Measurements from ENCODE around the gene COL10A1.

Gene COL10A1

GRCh38 chr6:116087437-116088027 is 38.4 kb downstream of the COL10A1 start:
- Histone ChIP-seq H3K4me3 (ENCODE audit: low read depth, low read length) (no peak overlapping the region), H3K14ac (ENCODE audit: low read length) (no peak overlapping the region), H2BK5ac (ENCODE audit: low read depth, low read length, poor library complexity) (no peak overlapping the region), H3K79me2 (ENCODE audit: control insufficient read depth, insufficient read depth, low read length, poor library complexity) (no peaks in the 10 kb centered on the region), H3K27ac (ENCODE audit: low read depth, low read length) (no peak overlapping the region), H4K91ac (ENCODE audit: low read depth, low read length) (no peak overlapping the region), H3K9me3 (ENCODE audit: insufficient read depth, low read depth, low read length) (no peaks in the 10 kb centered on the region), H3K4me1 (ENCODE audit: control insufficient read depth in 1 of 2, insufficient read depth in 2 of 2, low read length in 2 of 2) (peaks cover 2 to 4% of the 10 kb centered on the region in 2 experiments), H2BK12ac (ENCODE audit: low read length) (no peak overlapping the region), H2AK5ac (ENCODE audit: low read length) (no peak overlapping the region), H3K36me3 (ENCODE audit: control insufficient read depth in 1 of 2, insufficient read depth in 2 of 2, low read length in 2 of 2) (no peaks in the 10 kb centered on the region), H2AFZ (ENCODE audit: insufficient read depth, low read length, poor library complexity) (no peak overlapping the region), H3K4me2 (ENCODE audit: low read length) (no peak overlapping the region), H3K18ac (ENCODE audit: low read length) (no peak overlapping the region), H4K8ac (ENCODE audit: low read depth, low read length) (no peak overlapping the region), H3K27me3 (ENCODE audit: insufficient read depth, low read length) (no peaks in the 10 kb centered on the region), H2BK120ac (ENCODE audit: insufficient read depth, low read length, poor library complexity) (no peak overlapping the region), H3K9ac (ENCODE audit: low read length) (no peak overlapping the region), H3K79me1 (ENCODE audit: low read length) (no peaks in the 10 kb centered on the region), H3K4ac (ENCODE audit: low read depth, low read length) (no peak overlapping the region), H3K23ac (ENCODE audit: low read length) (no peak overlapping the region), H4K12ac (ENCODE audit: low read depth, low read length) (no peak overlapping the region)
- WGBS (ENCODE audit: extremely low coverage, insufficient coverage, insufficient read length): no CpG with 5 or more reads among the region's 4 CpGs
- peak; percentile 9 to 81 for DNase-seq

DNA sequence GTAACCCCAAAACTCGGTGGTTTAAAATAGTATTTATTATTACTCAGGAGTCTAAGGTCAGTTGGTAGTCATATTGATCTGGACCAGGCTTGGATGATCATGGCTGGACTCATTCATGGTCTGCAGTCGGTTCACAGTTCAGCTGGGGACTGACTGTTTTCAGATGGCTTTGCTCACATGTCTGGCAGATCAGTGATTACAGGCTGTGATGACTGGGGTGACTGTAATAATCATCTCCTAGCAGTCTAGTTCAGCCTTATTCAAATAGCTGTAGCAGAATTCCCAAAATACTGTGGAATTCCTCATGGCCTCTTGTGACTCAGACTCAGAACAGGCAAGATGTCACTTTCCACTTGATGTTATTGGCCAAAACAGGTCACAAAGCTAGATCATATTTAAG is 41.6 kb downstream of the COL10A1 start:
- peaks cover 2 to 4% of the 10 kb centered on the region in 2 experiments for H3K4me1 ChIP-seq (ENCODE audit: control insufficient read depth in 1 of 2, insufficient read depth in 2 of 2, low read length in 2 of 2)
- no peak overlapping the region for H2BK12ac ChIP-seq (ENCODE audit: low read length)
- H3K27ac ChIP-seq (ENCODE audit: low read depth, low read length): no peak overlapping the region
- WGBS (ENCODE audit: extremely low coverage, insufficient coverage, insufficient read length): no CpG with 5 or more reads among the region's 2 CpGs
- H3K18ac ChIP-seq (ENCODE audit: low read length): no peak overlapping the region
- H3K4me2 ChIP-seq (ENCODE audit: low read length): no peak overlapping the region
- no peak overlapping the region for H3K4ac ChIP-seq (ENCODE audit: low read depth, low read length)
- H3K27me3 ChIP-seq (ENCODE audit: insufficient read depth, low read length): no peaks in the 10 kb centered on the region
- no peak overlapping the region for H4K91ac ChIP-seq (ENCODE audit: low read depth, low read length)
- no peak overlapping the region for H2BK5ac ChIP-seq (ENCODE audit: low read depth, low read length, poor library complexity)
- no peak overlapping the region for H3K9ac ChIP-seq (ENCODE audit: low read length)
- no peak overlapping the region for H3K23ac ChIP-seq (ENCODE audit: low read length)
- H2AK5ac ChIP-seq (ENCODE audit: low read length): no peak overlapping the region
- no peaks in the 10 kb centered on the region for H3K79me2 ChIP-seq (ENCODE audit: control insufficient read depth, insufficient read depth, low read length, poor library complexity)
- no peak overlapping the region for H4K12ac ChIP-seq (ENCODE audit: low read depth, low read length)
- no peak overlapping the region for H4K8ac ChIP-seq (ENCODE audit: low read depth, low read length)
- no peak overlapping the region for H2BK120ac ChIP-seq (ENCODE audit: insufficient read depth, low read length, poor library complexity)
- no peaks in the 10 kb centered on the region for H3K36me3 ChIP-seq (ENCODE audit: control insufficient read depth in 1 of 2, insufficient read depth in 2 of 2, low read length in 2 of 2)
- no peaks in the 10 kb centered on the region for H3K79me1 ChIP-seq (ENCODE audit: low read length)
- H3K14ac ChIP-seq (ENCODE audit: low read length): no peak overlapping the region
- no peaks in the 10 kb centered on the region for H3K9me3 ChIP-seq (ENCODE audit: insufficient read depth, low read depth, low read length)
- no peak overlapping the region for H2AFZ ChIP-seq (ENCODE audit: insufficient read depth, low read length, poor library complexity)
- DNase-seq: no peak
- H3K4me3 ChIP-seq (ENCODE audit: low read depth, low read length): no peak overlapping the region

- Histone ChIP-seq H3K79me1 (ENCODE audit: low read length) (no peaks in the 10 kb centered on the region), H3K9me3 (ENCODE audit: insufficient read depth, low read depth, low read length) (no peaks in the 10 kb centered on the region), H3K9ac (ENCODE audit: low read length) (no peak overlapping the region), H4K8ac (ENCODE audit: low read depth, low read length) (no peak overlapping the region), H3K23ac (ENCODE audit: low read length) (no peak overlapping the region), H3K4me2 (ENCODE audit: low read length) (no peak overlapping the region), H3K4ac (ENCODE audit: low read depth, low read length) (no peak overlapping the region), H2AK5ac (ENCODE audit: low read length) (no peak overlapping the region), H3K36me3 (ENCODE audit: control insufficient read depth in 1 of 2, insufficient read depth in 2 of 2, low read length in 2 of 2) (no peaks in the 10 kb centered on the region), H4K91ac (ENCODE audit: low read depth, low read length) (no peak overlapping the region), H3K27ac (ENCODE audit: low read depth, low read length) (no peak overlapping the region), H3K79me2 (ENCODE audit: control insufficient read depth, insufficient read depth, low read length, poor library complexity) (no peaks in the 10 kb centered on the region), H3K14ac (ENCODE audit: low read length) (no peak overlapping the region), H4K12ac (ENCODE audit: low read depth, low read length) (no peak overlapping the region), H2BK120ac (ENCODE audit: insufficient read depth, low read length, poor library complexity) (no peak overlapping the region), H2BK5ac (ENCODE audit: low read depth, low read length, poor library complexity) (no peak overlapping the region), H3K18ac (ENCODE audit: low read length) (no peak overlapping the region), H3K4me1 (ENCODE audit: control insufficient read depth in 1 of 2, insufficient read depth in 2 of 2, low read length in 2 of 2) (peaks cover 2 to 4% of the 10 kb centered on the region in 2 experiments), H2BK12ac (ENCODE audit: low read length) (no peak overlapping the region), H2AFZ (ENCODE audit: insufficient read depth, low read length, poor library complexity) (no peak overlapping the region), H3K4me3 (ENCODE audit: low read depth, low read length) (no peak overlapping the region), H3K27me3 (ENCODE audit: insufficient read depth, low read length) (no peaks in the 10 kb centered on the region)
- WGBS (ENCODE audit: extremely low coverage, insufficient coverage, insufficient read length): 100% methylated on average over 1 of the region's 5 CpGs
- DNase-seq: no peak
Observed at GRCh38 chr6:116083052-116083451, 42.9 kb downstream of the COL10A1 start.

- no peak overlapping the region for H3K9ac ChIP-seq (ENCODE audit: low read length)
- no peak overlapping the region for H3K27ac ChIP-seq (ENCODE audit: low read depth, low read length)
- WGBS (ENCODE audit: extremely low coverage, insufficient coverage, insufficient read length): no CpG with 5 or more reads among the region's 3 CpGs
- no peaks in the 10 kb centered on the region for H3K79me1 ChIP-seq (ENCODE audit: low read length)
- H3K4ac ChIP-seq (ENCODE audit: low read depth, low read length): no peak overlapping the region
- H3K36me3 ChIP-seq (ENCODE audit: control insufficient read depth in 1 of 2, insufficient read depth in 2 of 2, low read length in 2 of 2): no peaks in the 10 kb centered on the region
- no peak overlapping the region for H4K8ac ChIP-seq (ENCODE audit: low read depth, low read length)
- no peaks in the 10 kb centered on the region for H3K79me2 ChIP-seq (ENCODE audit: control insufficient read depth, insufficient read depth, low read length, poor library complexity)
- no peaks in the 10 kb centered on the region for H3K4me1 ChIP-seq (ENCODE audit: control insufficient read depth in 1 of 2, insufficient read depth in 2 of 2, low read length in 2 of 2)
- H3K27me3 ChIP-seq (ENCODE audit: insufficient read depth, low read length): no peaks in the 10 kb centered on the region
- DNase-seq: no peak
- no peaks in the 10 kb centered on the region for H3K9me3 ChIP-seq (ENCODE audit: insufficient read depth, low read depth, low read length)
- no peak overlapping the region for H3K14ac ChIP-seq (ENCODE audit: low read length)
- H2AFZ ChIP-seq (ENCODE audit: insufficient read depth, low read length, poor library complexity): no peak overlapping the region
- no peak overlapping the region for H4K91ac ChIP-seq (ENCODE audit: low read depth, low read length)
- H2BK12ac ChIP-seq (ENCODE audit: low read length): no peak overlapping the region
- no peak overlapping the region for H2BK120ac ChIP-seq (ENCODE audit: insufficient read depth, low read length, poor library complexity)
- no peak overlapping the region for H2AK5ac ChIP-seq (ENCODE audit: low read length)
- no peak overlapping the region for H2BK5ac ChIP-seq (ENCODE audit: low read depth, low read length, poor library complexity)
- no peak overlapping the region for H4K12ac ChIP-seq (ENCODE audit: low read depth, low read length)
- no peak overlapping the region for H3K23ac ChIP-seq (ENCODE audit: low read length)
- no peak overlapping the region for H3K4me3 ChIP-seq (ENCODE audit: low read depth, low read length)
- H3K18ac ChIP-seq (ENCODE audit: low read length): no peak overlapping the region
- no peak overlapping the region for H3K4me2 ChIP-seq (ENCODE audit: low read length)
Observed at GRCh38 chr6:116078945-116079344, 47.0 kb downstream of the COL10A1 start.
